ENCODE measurements around the gene WWP2.

GRCh38 chr16:69937465-69937951 is 175.4 kb downstream of the WWP2 start:
- no peak for TF ChIP-seq CTCF (IDR thresholded peaks at IDR 0.05)
- TF ChIP-seq EP300 (IDR thresholded peaks at IDR 0.05), result no peak
- TF ChIP-seq POLR2AphosphoS5 (IDR thresholded peaks at IDR 0.05), result no peak

Data from sigmoid colon (tissue), 4 donors.